ENCODE data around the gene SLC25A1. TPM values are rescaled to one million over a fixed set of nuclear protein-coding genes. Genes with fewer than 3 reads are reported as not detected.
A peak's percentile ranks its signal among the peaks of the same experiment; 100 is the strongest.

SLC25A1 gene
- total and polyA plus RNA-seq, 7 experiments from 2014 or later = 19.3 to 66.5 (median 31.9) TPM

GRCh38 chr22:19177164-19178064 lies 1.1 kb downstream of the SLC25A1 start:
- Mint-ChIP-seq H3K27me3 (no peaks in the 10 kb centered on the region), H3K4me1 (peaks cover 25 to 37% (median 34%) of the 10 kb centered on the region in 7 donors), H3K4me3 (peak overlapping the region; percentile 28 to 85 (median 71)), H3K27ac (peak overlapping the region in 3 of 9 donors; percentile 32 to 67 (median 60)), H3K36me3 (no peaks in the 10 kb centered on the region), H3K9me3 (peaks cover 0 to 1% (median 0%) of the 10 kb centered on the region in 11 donors)
- peak overlapping the region; percentile 47 for H3K4me3 ChIP-seq (ENCODE audit: low read length)
- POLR2A ChIA-PET = interaction anchor here (0.8 to 1.2 kb wide), 2 partner anchors 9 to 34 kb away, joined by 3 read pairs; no protein-coding TSS in a partner anchor
- intact Hi-C loops (cut with micrococcal nuclease) = loop anchor here (1.0 to 5.0 kb wide), 6 partner anchors 33 to 541 kb away; partner anchors contain the start of genes ESS2 (in 2 of the 2), MRPL40 (in 2 of the 2), CLTCL1 (in 1 of the 2) and HIRA (in 1 of the 2)
- H3K27ac ChIP-seq (ENCODE audit: low read depth, low read length) = peak overlapping the region; percentile 63
- CTCF ChIA-PET = no interaction called here
- H3K27me3 ChIP-seq (ENCODE audit: control insufficient read depth in 2 of 2, insufficient read depth in 2 of 2, low read length in 2 of 2) = no peaks in the 10 kb centered on the region
- H3K4me1 ChIP-seq (ENCODE audit: control insufficient read depth in 2 of 2, insufficient read depth in 2 of 2, low read length in 2 of 2) = peaks cover 10 to 15% of the 10 kb centered on the region in 2 donors
- H3K9me3 ChIP-seq (ENCODE audit: control insufficient read depth in 2 of 3, low read length in 3 of 3) = no peaks in the 10 kb centered on the region
- no peaks in the 10 kb centered on the region for H3K36me3 ChIP-seq (ENCODE audit: control insufficient read depth in 2 of 3, insufficient read depth in 3 of 3, low read length in 3 of 3)
- DNase-seq (no peak), ATAC-seq (peak; percentile 0)

GRCh38 chr22:19176732-19177131 lies 1.8 kb downstream of the SLC25A1 start:
- Mint-ChIP-seq H3K27ac (peak overlapping the region in 2 of 9 donors; percentile 38 to 60), H3K4me1 (peaks cover 21 to 35% (median 32%) of the 10 kb centered on the region in 7 donors), H3K9me3 (peaks cover 0 to 1% (median 0%) of the 10 kb centered on the region in 11 donors), H3K4me3 (peak overlapping the region; percentile 28 to 85 (median 68)), H3K27me3 (no peaks in the 10 kb centered on the region), H3K36me3 (no peaks in the 10 kb centered on the region)
- intact Hi-C loops (cut with micrococcal nuclease) = loop anchor here in 1 of 2 donors (5.0 kb wide), 2 partner anchors 69 to 256 kb away; partner anchors contain the start of genes HIRA and MRPL40
- H3K4me1 ChIP-seq (ENCODE audit: control insufficient read depth in 2 of 2, insufficient read depth in 2 of 2, low read length in 2 of 2) = peaks cover 15 to 18% of the 10 kb centered on the region in 2 donors
- CTCF ChIA-PET = no interaction called here
- peaks cover 0 to 4% (median 0%) of the 10 kb centered on the region in 3 experiments for H3K36me3 ChIP-seq (ENCODE audit: control insufficient read depth in 2 of 3, insufficient read depth in 3 of 3, low read length in 3 of 3)
- no peak overlapping the region for H3K4me3 ChIP-seq (ENCODE audit: low read length)
- H3K27ac ChIP-seq (ENCODE audit: low read depth, low read length) = no peak overlapping the region
- H3K27me3 ChIP-seq (ENCODE audit: control insufficient read depth in 2 of 2, insufficient read depth in 2 of 2, low read length in 2 of 2) = no peaks in the 10 kb centered on the region
- DNase-seq (no peak), ATAC-seq (no peak)
- H3K9me3 ChIP-seq (ENCODE audit: control insufficient read depth in 2 of 3, low read length in 3 of 3) = no peaks in the 10 kb centered on the region
- POLR2A ChIA-PET = interaction anchor here (0.6 kb wide), 1 partner anchor 19 kb away, joined by 3 read pairs; no protein-coding TSS in a partner anchor

GRCh38 chr22:19176175-19176643 lies 2.3 kb downstream of the SLC25A1 start:
- H3K4me1 Mint-ChIP-seq = peaks cover 21 to 35% (median 31%) of the 10 kb centered on the region in 7 donors
- ATAC-seq (no peak), DNase-seq (no peak)
- peak overlapping the region; percentile 16 for H3K27ac ChIP-seq (ENCODE audit: low read depth, low read length)
- peak overlapping the region in 9 of 10 donors; percentile 23 to 85 (median 68) for H3K4me3 Mint-ChIP-seq
- ChIA-PET CTCF (no interaction called here), POLR2A (interaction anchor here (0.6 kb wide), 1 partner anchor 18 kb away, joined by 3 read pairs; no protein-coding TSS in a partner anchor)
- no peaks in the 10 kb centered on the region for H3K9me3 ChIP-seq (ENCODE audit: control insufficient read depth in 2 of 3, low read length in 3 of 3)
- peaks cover 15 to 18% of the 10 kb centered on the region in 2 donors for H3K4me1 ChIP-seq (ENCODE audit: control insufficient read depth in 2 of 2, insufficient read depth in 2 of 2, low read length in 2 of 2)
- intact Hi-C loops (cut with micrococcal nuclease) = loop anchor here in 1 of 2 donors (5.0 kb wide), 2 partner anchors 69 to 256 kb away; partner anchors contain the start of genes HIRA and MRPL40
- no peak overlapping the region for H3K4me3 ChIP-seq (ENCODE audit: low read length)
- H3K36me3 ChIP-seq (ENCODE audit: control insufficient read depth in 2 of 3, insufficient read depth in 3 of 3, low read length in 3 of 3) = peaks cover 0 to 9% (median 0%) of the 10 kb centered on the region in 3 experiments
- H3K27me3 Mint-ChIP-seq = no peaks in the 10 kb centered on the region
- H3K27ac Mint-ChIP-seq = peak overlapping the region in 4 of 9 donors; percentile 38 to 88 (median 46)
- peaks cover 0 to 1% (median 0%) of the 10 kb centered on the region in 11 donors for H3K9me3 Mint-ChIP-seq
- H3K36me3 Mint-ChIP-seq = no peaks in the 10 kb centered on the region
- H3K27me3 ChIP-seq (ENCODE audit: control insufficient read depth in 2 of 2, insufficient read depth in 2 of 2, low read length in 2 of 2) = no peaks in the 10 kb centered on the region

GRCh38 chr22:19175602-19176174 lies 2.8 kb downstream of the SLC25A1 start:
- ChIA-PET CTCF (no interaction called here), POLR2A (no interaction called here)
- Histone ChIP-seq H3K27me3 (ENCODE audit: control insufficient read depth in 2 of 2, insufficient read depth in 2 of 2, low read length in 2 of 2) (no peaks in the 10 kb centered on the region), H3K9me3 (ENCODE audit: control insufficient read depth in 2 of 3, low read length in 3 of 3) (no peaks in the 10 kb centered on the region), H3K36me3 (ENCODE audit: control insufficient read depth in 2 of 3, insufficient read depth in 3 of 3, low read length in 3 of 3) (peaks cover 0 to 11% (median 0%) of the 10 kb centered on the region in 3 experiments), H3K4me1 (ENCODE audit: control insufficient read depth in 2 of 2, insufficient read depth in 2 of 2, low read length in 2 of 2) (peaks cover 19 to 23% of the 10 kb centered on the region in 2 donors), H3K4me3 (ENCODE audit: low read length) (no peak overlapping the region), H3K27ac (ENCODE audit: low read depth, low read length) (peak overlapping the region; percentile 16)
- H3K36me3 Mint-ChIP-seq = no peaks in the 10 kb centered on the region
- peak overlapping the region in 4 of 9 donors; percentile 19 to 90 (median 66) for H3K27ac Mint-ChIP-seq
- no peak for ATAC-seq
- no peak for DNase-seq
- intact Hi-C loops (cut with micrococcal nuclease) = loop anchor here in 1 of 2 donors (5.0 kb wide), 2 partner anchors 68 to 257 kb away; partner anchors contain the start of genes HIRA and MRPL40
- peaks cover 0 to 2% (median 0%) of the 10 kb centered on the region in 5 donors for H3K27me3 Mint-ChIP-seq
- H3K4me1 Mint-ChIP-seq = peaks cover 26 to 39% (median 35%) of the 10 kb centered on the region in 7 donors
- H3K4me3 Mint-ChIP-seq = peak overlapping the region in 9 of 10 donors; percentile 23 to 75 (median 52)
- H3K9me3 Mint-ChIP-seq = peaks cover 0 to 4% (median 0%) of the 10 kb centered on the region in 11 donors

- peak overlapping the region in 1 of 9 donors; percentile 19 for H3K27ac Mint-ChIP-seq
- Histone ChIP-seq H3K9me3 (ENCODE audit: control insufficient read depth in 2 of 3, low read length in 3 of 3) (no peaks in the 10 kb centered on the region), H3K27me3 (ENCODE audit: control insufficient read depth in 2 of 2, insufficient read depth in 2 of 2, low read length in 2 of 2) (no peaks in the 10 kb centered on the region), H3K27ac (ENCODE audit: low read depth, low read length) (no peak overlapping the region), H3K4me1 (ENCODE audit: control insufficient read depth in 2 of 2, insufficient read depth in 2 of 2, low read length in 2 of 2) (peaks cover 20 to 28% of the 10 kb centered on the region in 2 donors), H3K4me3 (ENCODE audit: low read length) (no peak overlapping the region), H3K36me3 (ENCODE audit: control insufficient read depth in 2 of 3, insufficient read depth in 3 of 3, low read length in 3 of 3) (peaks cover 0 to 11% (median 0%) of the 10 kb centered on the region in 3 experiments)
- H3K9me3 Mint-ChIP-seq = peaks cover 0 to 4% (median 0%) of the 10 kb centered on the region in 11 donors
- intact Hi-C loops (cut with micrococcal nuclease) = loop anchor here in 1 of 2 donors (5.0 kb wide), 2 partner anchors 68 to 257 kb away; partner anchors contain the start of genes HIRA and MRPL40
- no peak for ATAC-seq
- ChIA-PET POLR2A (interaction anchor here (0.6 kb wide), 1 partner anchor 79 kb away, joined by 3 read pairs; no protein-coding TSS in a partner anchor), CTCF (interaction anchor here (0.9 kb wide), 1 partner anchor 65 kb away, joined by 3 read pairs; no protein-coding TSS in a partner anchor)
- H3K4me3 Mint-ChIP-seq = peak overlapping the region in 2 of 10 donors; percentile 52 to 63
- H3K4me1 Mint-ChIP-seq = peaks cover 32 to 44% (median 38%) of the 10 kb centered on the region in 7 donors
- peaks cover 4 to 8% (median 5%) of the 10 kb centered on the region in 5 donors for H3K27me3 Mint-ChIP-seq
- no peaks in the 10 kb centered on the region for H3K36me3 Mint-ChIP-seq
- no peak for DNase-seq
These were observed 3.4 kb downstream of the SLC25A1 start for GRCh38 chr22:19175026-19175601.
